Endodermal cell (in vitro differentiated cells): ENCODE data around the gene TNFAIP3. TPM values are rescaled to one million over a fixed set of nuclear protein-coding genes. Genes with fewer than 3 reads are reported as not detected.

Source experiments
- DNase-seq: peaks from one replicate; pipeline ENCODE4 v3.0.0-alpha.2; 2017
- H3K27ac ChIP-seq: 2 replicates; pipeline ENCODE4 v1.5.1; 2013; ENCODE audit warnings: mild to moderate bottlenecking, low read depth, low read length, moderate library complexity
- H3K27me3 ChIP-seq: 2 replicates; pipeline ENCODE4 v1.6.1; 2013; ENCODE audit warnings: mild to moderate bottlenecking, low read length, moderate library complexity; ENCODE audit not compliant: insufficient read depth, control insufficient read depth, poor library complexity, severe bottlenecking
- H3K36me3 ChIP-seq: 2 replicates; pipeline ENCODE4 v1.7.0; 2013; ENCODE audit warnings: mild to moderate bottlenecking, low read length, moderate library complexity; ENCODE audit not compliant: control insufficient read depth, insufficient read depth
- H3K4me1 ChIP-seq: one replicate; pipeline ENCODE4 v1.7.0; 2013; ENCODE audit warnings: low read length; ENCODE audit not compliant: control insufficient read depth, insufficient read depth
- H3K4me3 ChIP-seq: 2 replicates; pipeline ENCODE4 v1.5.1; 2013; ENCODE audit warnings: mild to moderate bottlenecking, low read length, moderate library complexity
- H3K9ac ChIP-seq: 2 replicates; pipeline ENCODE4 v1.6.1; 2013; ENCODE audit warnings: mild to moderate bottlenecking, low read length, moderate library complexity; ENCODE audit not compliant: poor library complexity, severe bottlenecking; ENCODE audit errors: extremely low read depth
- H3K9me3 ChIP-seq: 2 replicates; pipeline ENCODE4 v1.6.1; 2013; ENCODE audit warnings: mild to moderate bottlenecking, low read length, moderate library complexity; ENCODE audit not compliant: control insufficient read depth
- H3K27ac Mint-ChIP-seq: 2 replicates; pipeline ENCODE4 v1.8.0; 2020; ENCODE audit warnings: mixed read lengths
- H3K27me3 Mint-ChIP-seq: 2 replicates; pipeline ENCODE4 v1.8.0; 2021; ENCODE audit warnings: mild to moderate bottlenecking, mixed read lengths; ENCODE audit not compliant: insufficient read depth
- H3K36me3 Mint-ChIP-seq: 2 replicates; pipeline ENCODE4 v1.8.0; 2020; ENCODE audit warnings: low read depth, mixed read lengths
- H3K4me1 Mint-ChIP-seq: 2 replicates; pipeline ENCODE4 v1.8.0; 2020; ENCODE audit warnings: mixed read lengths
- H3K4me3 Mint-ChIP-seq: 2 replicates; pipeline ENCODE4 v1.8.0; 2020; ENCODE audit warnings: mild to moderate bottlenecking, moderate library complexity, mixed read lengths
- H3K9me3 Mint-ChIP-seq: 2 replicates; pipeline ENCODE4 v1.8.0; 2020; ENCODE audit warnings: mild to moderate bottlenecking, mixed read lengths
- WGBS, 2 experiments: methylation state at CpG; one replicate each; pipeline versions ENCODE4 v1.1.5 to v1.1.7; 2013; ENCODE audit warnings: missing lambda C conversion rate in 2 of 2, mixed read lengths in 1 of 2; ENCODE audit not compliant: insufficient coverage in 1 of 2, insufficient read length in 1 of 2; 5-methylcytosine and 5-hydroxymethylcytosine counted together
- total RNA-seq, 2 donors: library from RNA; stranded (reverse); fragmentation: NEBNext Ultra II Directional in 1 of 2; extraction: Animal tissue kit (Norgen Biotek cat#: 25700) in 1 of 2; gene quantifications; 2 replicates in 1 of 2; 3 replicates in 1 of 2; pipeline ENCODE4 v1.2.1, GENCODE V29; 2021
- TF ChIP-seq, protein P1 (sequence below): fragments of 200-600 bp; sonication (generic); conservative IDR thresholded peaks from 2 replicates; pipeline ENCODE4 v1.5.0; 2021; ENCODE audit warnings: antibody characterized with exemption, mild to moderate bottlenecking

Gene TNFAIP3
- total RNA-seq, 2 donors from 2014 or later, result 4.4 to 12.3 TPM

DNA sequence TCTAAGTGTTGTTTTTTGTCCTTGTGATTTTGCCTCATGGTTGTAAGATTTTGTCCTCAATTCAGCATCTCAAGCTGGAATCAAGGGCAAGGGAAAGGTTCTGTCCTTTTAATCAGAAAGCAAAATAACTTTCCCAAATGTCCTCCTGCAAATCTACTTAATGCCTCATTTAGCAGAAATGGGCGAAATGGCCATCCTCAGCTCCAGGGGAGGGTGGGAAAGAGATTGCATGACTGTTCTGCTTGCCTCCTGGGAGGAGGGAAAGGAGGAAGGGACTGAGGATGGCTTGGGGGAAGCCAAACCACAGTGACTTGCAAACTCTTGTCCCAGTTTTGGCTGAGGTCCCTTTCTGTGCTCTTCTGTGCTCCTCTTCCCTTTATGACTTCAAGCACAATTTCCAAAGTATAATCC lies 43.4 kb downstream of the TNFAIP3 start:
- no peak overlapping the region for H3K9ac ChIP-seq
- H3K9me3 Mint-ChIP-seq, result peaks cover 11% of the 10 kb centered on the region
- no peaks in the 10 kb centered on the region for H3K4me1 Mint-ChIP-seq
- H3K27me3 Mint-ChIP-seq, result peaks cover 8% of the 10 kb centered on the region
- H3K9me3 ChIP-seq, result peaks cover 13% of the 10 kb centered on the region
- no peak overlapping the region for H3K27ac ChIP-seq
- H3K4me3 Mint-ChIP-seq, result no peak overlapping the region
- H3K36me3 ChIP-seq, result no peaks in the 10 kb centered on the region
- peaks cover 2% of the 10 kb centered on the region for H3K4me1 ChIP-seq
- WGBS, 2 experiments, result 80 to 81% methylated on average over 1 of the region's 1 CpG
- no peak overlapping the region for H3K4me3 ChIP-seq
- H3K27ac Mint-ChIP-seq, result no peak overlapping the region
- no peak for DNase-seq
- H3K36me3 Mint-ChIP-seq, result no peaks in the 10 kb centered on the region
- no peaks in the 10 kb centered on the region for H3K27me3 ChIP-seq
- TF ChIP-seq, protein P1, sequence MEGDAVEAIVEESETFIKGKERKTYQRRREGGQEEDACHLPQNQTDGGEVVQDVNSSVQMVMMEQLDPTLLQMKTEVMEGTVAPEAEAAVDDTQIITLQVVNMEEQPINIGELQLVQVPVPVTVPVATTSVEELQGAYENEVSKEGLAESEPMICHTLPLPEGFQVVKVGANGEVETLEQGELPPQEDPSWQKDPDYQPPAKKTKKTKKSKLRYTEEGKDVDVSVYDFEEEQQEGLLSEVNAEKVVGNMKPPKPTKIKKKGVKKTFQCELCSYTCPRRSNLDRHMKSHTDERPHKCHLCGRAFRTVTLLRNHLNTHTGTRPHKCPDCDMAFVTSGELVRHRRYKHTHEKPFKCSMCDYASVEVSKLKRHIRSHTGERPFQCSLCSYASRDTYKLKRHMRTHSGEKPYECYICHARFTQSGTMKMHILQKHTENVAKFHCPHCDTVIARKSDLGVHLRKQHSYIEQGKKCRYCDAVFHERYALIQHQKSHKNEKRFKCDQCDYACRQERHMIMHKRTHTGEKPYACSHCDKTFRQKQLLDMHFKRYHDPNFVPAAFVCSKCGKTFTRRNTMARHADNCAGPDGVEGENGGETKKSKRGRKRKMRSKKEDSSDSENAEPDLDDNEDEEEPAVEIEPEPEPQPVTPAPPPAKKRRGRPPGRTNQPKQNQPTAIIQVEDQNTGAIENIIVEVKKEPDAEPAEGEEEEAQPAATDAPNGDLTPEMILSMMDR, result no peak

DNA sequence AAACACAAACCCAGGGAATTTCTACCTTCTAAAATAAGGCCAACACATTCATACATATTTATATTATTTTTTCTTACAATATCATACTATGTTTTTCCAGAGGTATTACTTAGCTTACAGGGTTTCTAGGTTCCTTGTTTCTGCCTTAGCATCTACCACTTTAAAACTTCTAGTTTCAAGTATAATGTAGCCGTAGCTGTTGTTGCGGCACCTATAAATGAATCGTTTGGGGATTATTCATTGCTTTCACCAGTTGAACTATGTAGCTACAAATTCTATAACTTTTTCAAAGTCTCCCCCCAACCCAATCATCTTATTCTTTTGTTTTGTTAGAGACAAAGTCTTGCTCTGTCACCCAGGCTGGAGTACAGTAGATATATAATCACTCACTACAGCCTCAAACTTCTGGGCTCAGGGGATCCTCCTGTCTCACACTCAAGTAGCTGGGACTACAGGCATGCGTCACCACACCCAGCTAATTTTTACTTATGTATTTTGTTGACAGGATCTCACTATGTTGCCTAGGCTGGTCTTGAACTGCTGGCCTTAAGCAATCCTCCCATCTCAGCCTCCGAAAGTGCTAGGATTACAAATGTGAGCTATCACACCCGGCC lies 43.9 kb downstream of the TNFAIP3 start:
- Histone ChIP-seq H3K27ac (no peak overlapping the region), H3K36me3 (no peaks in the 10 kb centered on the region), H3K9me3 (peaks cover 13% of the 10 kb centered on the region), H3K27me3 (no peaks in the 10 kb centered on the region), H3K9ac (no peak overlapping the region), H3K4me1 (peaks cover 2% of the 10 kb centered on the region), H3K4me3 (no peak overlapping the region)
- 90 to 92% methylated on average over 5 to 6 of the region's 6 CpGs for WGBS, 2 experiments
- no peak overlapping the region for H3K4me3 Mint-ChIP-seq
- H3K27me3 Mint-ChIP-seq, result peaks cover 8% of the 10 kb centered on the region
- no peaks in the 10 kb centered on the region for H3K4me1 Mint-ChIP-seq
- DNase-seq, result no peak
- peaks cover 11% of the 10 kb centered on the region for H3K9me3 Mint-ChIP-seq
- H3K36me3 Mint-ChIP-seq, result no peaks in the 10 kb centered on the region
- no peak overlapping the region for H3K27ac Mint-ChIP-seq
- TF ChIP-seq, protein P1, result no peak

DNA sequence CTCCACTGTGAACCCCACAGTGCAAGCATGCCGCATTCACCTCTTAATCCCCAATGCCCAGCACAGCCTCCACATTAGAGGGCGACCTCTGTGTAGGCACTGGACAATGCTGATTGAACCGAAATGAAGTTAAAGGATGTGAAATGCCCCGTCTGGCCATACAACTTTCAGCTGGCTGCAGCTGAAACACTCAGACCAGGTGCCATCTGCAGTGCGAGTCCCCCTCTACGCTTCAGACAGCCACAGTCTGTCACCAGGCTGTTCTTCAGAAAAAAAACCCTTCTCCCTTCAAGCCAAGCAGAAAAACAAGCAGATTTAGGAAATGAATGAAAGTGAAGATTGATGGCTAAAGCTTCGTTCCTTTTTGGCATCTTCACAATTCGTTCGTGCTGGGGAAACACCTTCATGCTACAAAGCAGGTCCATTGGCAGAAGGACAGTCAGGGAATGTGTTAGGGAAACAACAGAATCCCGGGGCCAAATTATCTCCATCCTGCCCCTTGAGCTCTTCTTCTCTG lies 44.7 kb downstream of the TNFAIP3 start:
- peaks cover 13% of the 10 kb centered on the region for H3K9me3 ChIP-seq
- H3K36me3 ChIP-seq, result no peaks in the 10 kb centered on the region
- H3K27ac Mint-ChIP-seq, result no peak overlapping the region
- H3K36me3 Mint-ChIP-seq, result no peaks in the 10 kb centered on the region
- no peak overlapping the region for H3K9ac ChIP-seq
- no peak for DNase-seq
- H3K9me3 Mint-ChIP-seq, result peaks cover 11% of the 10 kb centered on the region
- TF ChIP-seq, protein P1, result no peak
- peaks cover 8% of the 10 kb centered on the region for H3K27me3 Mint-ChIP-seq
- no peak overlapping the region for H3K4me3 ChIP-seq
- peaks cover 2% of the 10 kb centered on the region for H3K4me1 ChIP-seq
- H3K27ac ChIP-seq, result no peak overlapping the region
- no peak overlapping the region for H3K4me3 Mint-ChIP-seq
- no peaks in the 10 kb centered on the region for H3K4me1 Mint-ChIP-seq
- no peaks in the 10 kb centered on the region for H3K27me3 ChIP-seq
- WGBS, 2 experiments, result 82 to 90% methylated on average over 8 to 10 of the region's 10 CpGs
